HG03039 (cell line): Measurements from ENCODE around the gene PCBP1.
"Not testable (repeated sequence)": the region's sequence is repeated elsewhere in the genome, so short reads cannot be mapped to it uniquely, and the experiment has no call there.

Experiments
- ATAC-seq: cut with Tn5 transposase; IDR thresholded peaks from one replicate; pipeline ENCODE4 v1.9.1; 2021; ENCODE audit warnings: mild to moderate bottlenecking, moderate library complexity; ENCODE audit not compliant: unreplicated experiment

Gene PCBP1

GRCh38 chr2:70080610-70081200, 6.6 kb upstream of the PCBP1 start:
- no peak for ATAC-seq

GRCh38 chr2:70081221-70081620, 6.1 kb upstream of the PCBP1 start:
- ATAC-seq: no peak

- no peak for ATAC-seq
These were observed 3.7 kb upstream of the PCBP1 start for GRCh38 chr2:70083344-70084156.

GRCh38 chr2:70084973-70085710, 2.1 kb upstream of the PCBP1 start:
- no peak for ATAC-seq

DNA sequence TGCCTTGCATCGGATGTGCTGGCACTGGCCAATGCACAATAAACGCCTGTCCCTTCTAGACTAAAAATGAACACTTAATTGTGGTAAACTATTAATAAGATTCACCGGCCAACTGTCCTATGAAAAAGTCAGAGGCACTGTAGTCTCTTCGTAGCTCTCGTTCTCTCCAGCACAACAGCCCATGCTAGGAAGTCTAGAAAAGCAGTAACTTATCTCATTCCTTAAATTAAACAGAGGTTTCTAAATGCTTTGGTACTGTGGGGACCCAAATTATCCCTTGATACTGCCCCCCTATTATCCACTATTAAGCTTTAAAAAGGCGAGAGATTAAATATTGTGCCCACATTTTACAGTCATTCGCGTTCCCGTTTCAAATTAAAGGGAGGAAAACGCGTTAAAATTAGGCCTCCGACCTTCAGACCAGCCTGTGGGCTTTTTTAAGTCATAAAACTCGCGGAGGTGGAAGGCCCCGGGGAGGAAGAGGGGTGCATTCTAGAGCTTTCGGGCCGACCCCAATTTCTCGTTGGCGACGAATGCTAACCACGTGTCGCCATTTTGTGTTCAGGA, 1.5 kb upstream of the PCBP1 start:
- no peak for ATAC-seq

GRCh38 chr2:70086278-70086837, 919 bp upstream of the PCBP1 start:
- peak; percentile 31 for ATAC-seq

GRCh38 chr2:70087702-70088597, 673 bp downstream of the PCBP1 start:
- ATAC-seq: no peak

- no peak for ATAC-seq
These were observed 1.4 kb downstream of the PCBP1 start for GRCh38 chr2:70088598-70089219.

DNA sequence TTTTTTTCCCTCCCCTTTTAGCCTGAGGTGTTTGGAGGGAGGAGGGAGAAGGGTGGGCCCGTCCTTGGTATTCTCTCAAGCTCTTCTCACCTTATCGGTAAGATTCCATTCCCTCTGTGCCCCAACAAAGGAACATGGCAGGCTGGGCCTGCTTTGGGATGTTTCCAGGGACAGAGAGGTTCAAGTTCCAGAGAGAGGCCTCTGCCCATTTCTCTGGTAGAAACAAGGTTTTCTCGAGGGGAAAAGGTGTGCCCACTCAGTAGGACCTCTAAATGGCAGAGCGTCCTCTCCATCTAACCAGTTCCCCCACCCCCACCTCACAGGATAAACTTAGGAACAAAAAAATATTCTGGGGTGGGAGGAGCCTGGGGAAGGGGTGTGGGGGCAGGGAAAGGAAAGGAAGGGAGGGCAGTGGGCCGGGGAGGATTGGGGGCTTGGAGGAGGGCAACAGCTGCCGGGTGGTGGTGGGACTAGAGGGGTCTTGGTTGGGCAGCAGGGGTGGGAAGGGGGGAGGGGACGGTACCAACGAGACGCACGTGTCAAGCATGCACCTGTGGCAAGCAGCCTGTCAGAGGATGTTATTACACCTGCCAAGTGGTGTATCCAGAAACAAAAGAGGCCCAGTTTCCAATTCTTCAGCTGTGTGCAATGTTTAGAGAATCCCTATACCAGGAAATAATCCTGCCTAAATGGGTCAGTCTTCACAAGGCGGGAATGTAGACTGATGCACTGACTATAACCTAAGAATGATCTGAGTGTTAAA, 2.1 kb downstream of the PCBP1 start:
- ATAC-seq: no peak

DNA sequence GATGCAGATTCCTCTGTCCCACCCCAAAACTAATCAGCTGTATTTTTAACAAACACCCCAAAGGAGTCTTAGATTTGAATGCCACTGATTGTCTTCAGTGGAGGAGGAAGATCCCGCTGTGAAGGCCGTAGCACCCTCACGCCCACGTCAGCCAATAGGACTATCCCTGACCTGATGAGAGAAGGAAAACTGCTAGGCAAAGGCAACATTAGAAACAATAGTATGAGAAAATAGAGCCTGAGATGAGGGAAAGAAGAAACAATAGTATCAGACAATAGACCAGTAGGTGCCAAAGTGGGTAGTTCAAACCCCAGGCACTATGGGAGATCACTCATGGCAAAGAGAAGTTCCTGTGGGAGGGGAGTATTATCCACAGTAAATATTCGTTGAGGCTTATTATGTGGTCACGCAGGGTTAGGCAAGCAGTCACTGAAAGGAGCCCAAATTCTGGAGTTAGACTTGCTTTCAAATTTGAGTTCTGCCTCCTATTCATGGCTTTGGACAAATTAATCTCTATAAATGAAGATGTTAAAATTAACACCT, 2.8 kb downstream of the PCBP1 start:
- ATAC-seq: no peak

DNA sequence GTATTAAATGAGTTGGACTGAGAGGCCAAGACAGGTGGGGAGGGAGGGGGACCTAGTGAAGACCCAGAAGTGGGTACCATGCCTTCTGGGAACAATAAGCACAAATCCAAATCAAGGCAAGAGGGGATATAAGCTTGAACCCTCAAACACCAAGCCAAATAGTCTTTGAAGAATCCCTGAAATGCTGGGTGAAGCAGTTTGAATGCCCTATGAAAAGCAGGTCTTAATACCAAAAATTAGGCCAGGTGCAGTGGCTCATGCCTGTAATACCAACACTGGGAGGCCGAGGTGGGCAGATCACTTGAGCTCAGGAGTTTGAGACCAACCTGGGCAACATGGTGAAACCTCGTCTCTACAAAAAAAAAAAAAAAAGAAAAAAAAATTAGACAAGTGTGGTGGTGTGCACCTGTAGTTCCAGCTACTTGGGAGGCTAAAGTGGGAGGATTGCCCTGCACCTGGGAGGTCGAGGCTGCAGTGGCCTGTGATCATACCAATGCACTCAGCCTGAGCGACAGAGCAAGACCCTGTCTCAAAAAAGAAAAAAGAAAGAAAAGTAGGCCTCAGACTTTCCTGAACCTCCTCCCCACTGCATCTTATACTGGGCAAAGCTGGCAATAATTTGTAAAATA, 3.5 kb downstream of the PCBP1 start:
- no peak for ATAC-seq

- no peak for ATAC-seq
These were observed 4.1 kb downstream of the PCBP1 start for GRCh38 chr2:70091364-70091763.

DNA sequence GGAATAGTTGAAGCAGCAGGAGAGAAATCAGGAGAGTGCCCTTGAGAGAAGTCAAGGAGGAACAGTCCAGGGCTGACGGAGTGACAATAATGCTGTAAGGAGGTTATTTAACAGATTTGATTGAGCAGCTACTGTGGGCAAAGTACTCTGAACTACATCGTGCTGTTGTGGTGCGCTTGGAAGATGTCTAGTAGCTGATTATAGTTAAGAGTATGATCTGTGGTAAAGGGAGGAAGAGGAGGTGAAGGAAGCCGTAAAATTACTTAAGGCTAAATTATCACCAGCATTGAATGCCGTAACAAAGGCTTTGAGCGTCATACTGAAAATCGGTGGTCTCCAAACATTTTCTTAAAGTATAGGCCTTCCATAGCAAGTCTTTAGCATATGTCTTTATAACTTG, 4.5 kb downstream of the PCBP1 start:
- ATAC-seq: no peak

DNA sequence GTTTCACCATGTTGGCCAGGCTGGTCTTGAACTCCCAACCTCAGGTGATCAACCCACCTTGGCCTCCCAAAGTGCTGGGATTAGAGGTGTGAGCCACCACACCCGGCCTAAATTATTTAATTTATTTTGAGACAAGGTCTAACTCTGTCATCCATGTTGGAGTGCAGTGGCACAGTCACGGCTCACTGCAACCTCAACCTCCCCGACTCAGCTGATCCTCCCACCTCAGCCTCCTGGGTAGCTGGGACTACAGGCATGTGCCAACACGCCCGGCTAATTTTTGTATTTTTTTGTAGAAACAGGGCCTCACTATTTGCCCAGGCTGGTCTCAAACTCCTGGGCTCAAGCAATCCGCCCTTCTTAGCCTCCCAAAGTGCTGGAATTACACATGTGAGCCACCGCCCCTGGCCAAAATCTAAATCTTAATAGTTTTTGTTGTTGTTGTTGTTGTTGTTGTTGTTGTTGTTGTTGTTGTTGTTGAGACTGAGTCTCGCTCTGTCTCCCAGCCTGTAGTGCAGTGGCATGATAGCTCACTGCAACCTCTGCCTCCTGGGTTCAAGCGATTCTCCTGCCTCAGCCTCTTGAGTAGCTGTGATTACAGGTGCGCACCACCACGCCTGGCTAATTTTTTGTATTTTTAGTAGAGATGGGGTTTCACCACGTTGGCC, 5.4 kb downstream of the PCBP1 start:
- not testable (repeated sequence) for ATAC-seq

DNA sequence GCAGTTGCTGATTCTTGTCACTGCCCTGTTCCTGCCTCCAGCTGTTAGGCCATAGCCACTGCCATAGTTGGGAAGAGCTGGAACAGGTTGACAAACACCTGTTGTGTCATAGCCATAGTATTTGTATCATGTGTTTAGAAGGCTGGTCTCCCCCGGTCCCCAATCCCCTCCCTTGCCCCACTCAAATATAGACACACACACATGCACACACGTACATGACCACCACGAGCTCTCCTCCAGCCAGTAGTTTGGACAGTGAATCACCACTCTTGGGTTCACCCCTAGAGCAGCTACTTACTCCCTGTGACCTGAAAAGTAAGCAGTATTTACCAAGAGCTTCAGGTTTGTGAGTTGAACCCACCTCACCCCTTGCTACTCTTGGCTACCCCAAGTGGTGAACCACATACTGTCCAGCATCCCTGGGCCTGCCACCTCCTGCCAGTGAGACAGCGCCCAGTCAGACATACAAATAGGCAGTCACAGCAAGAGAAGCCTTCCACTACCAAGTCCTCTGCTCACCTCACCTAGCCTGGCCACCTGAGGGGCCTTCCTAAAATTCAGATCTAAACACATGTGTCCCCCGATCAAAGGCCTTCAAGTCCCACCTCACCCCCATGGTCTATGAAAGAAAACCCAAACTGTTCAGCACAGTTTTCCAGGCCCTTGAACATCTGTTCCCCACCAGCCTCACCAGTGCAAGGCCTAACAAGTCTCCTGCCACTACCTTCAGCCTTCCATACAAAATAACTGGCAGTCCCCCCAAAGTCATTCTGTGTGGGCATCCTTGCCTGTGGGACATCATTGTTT, 7.1 kb downstream of the PCBP1 start:
- no peak for ATAC-seq

GRCh38 chr2:70094978-70095719, 7.9 kb downstream of the PCBP1 start:
- no peak for ATAC-seq
